GM12801 (cell line): ENCODE data around the gene SLC9A2.

ENCODE experiments used
- TF ChIP-seq, protein P1 (sequence below): IDR thresholded peaks from one replicate; pipeline ENCODE4 v1.5.1; 2011; ENCODE audit warnings: control low read depth; ENCODE audit not compliant: insufficient read length; ENCODE audit errors: extremely low read depth

SLC9A2 gene

GRCh38 chr2:102620332-102620731 lies 979 bp downstream of the SLC9A2 start:
- TF ChIP-seq, protein P1, sequence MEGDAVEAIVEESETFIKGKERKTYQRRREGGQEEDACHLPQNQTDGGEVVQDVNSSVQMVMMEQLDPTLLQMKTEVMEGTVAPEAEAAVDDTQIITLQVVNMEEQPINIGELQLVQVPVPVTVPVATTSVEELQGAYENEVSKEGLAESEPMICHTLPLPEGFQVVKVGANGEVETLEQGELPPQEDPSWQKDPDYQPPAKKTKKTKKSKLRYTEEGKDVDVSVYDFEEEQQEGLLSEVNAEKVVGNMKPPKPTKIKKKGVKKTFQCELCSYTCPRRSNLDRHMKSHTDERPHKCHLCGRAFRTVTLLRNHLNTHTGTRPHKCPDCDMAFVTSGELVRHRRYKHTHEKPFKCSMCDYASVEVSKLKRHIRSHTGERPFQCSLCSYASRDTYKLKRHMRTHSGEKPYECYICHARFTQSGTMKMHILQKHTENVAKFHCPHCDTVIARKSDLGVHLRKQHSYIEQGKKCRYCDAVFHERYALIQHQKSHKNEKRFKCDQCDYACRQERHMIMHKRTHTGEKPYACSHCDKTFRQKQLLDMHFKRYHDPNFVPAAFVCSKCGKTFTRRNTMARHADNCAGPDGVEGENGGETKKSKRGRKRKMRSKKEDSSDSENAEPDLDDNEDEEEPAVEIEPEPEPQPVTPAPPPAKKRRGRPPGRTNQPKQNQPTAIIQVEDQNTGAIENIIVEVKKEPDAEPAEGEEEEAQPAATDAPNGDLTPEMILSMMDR = no peak

DNA sequence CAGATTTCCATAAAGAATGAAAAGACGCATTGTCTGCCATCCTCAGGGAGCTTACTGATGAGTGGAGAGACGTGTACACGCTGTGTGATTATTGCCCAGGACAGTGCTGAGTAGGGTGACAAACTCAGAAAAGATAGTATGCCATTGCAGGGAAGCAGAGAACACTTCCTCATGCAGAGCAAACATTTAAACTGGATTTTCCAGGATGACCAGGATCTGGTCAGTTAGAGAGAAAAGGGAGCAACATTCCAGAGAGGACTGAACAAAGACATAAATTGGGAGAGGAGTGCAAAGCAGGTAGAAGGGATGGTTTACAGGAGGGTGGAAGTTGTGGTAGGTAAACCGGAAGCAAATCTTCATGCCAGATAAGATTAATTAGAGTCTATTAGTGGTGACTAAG lies 2.3 kb downstream of the SLC9A2 start:
- TF ChIP-seq, protein P1 = no peak

DNA sequence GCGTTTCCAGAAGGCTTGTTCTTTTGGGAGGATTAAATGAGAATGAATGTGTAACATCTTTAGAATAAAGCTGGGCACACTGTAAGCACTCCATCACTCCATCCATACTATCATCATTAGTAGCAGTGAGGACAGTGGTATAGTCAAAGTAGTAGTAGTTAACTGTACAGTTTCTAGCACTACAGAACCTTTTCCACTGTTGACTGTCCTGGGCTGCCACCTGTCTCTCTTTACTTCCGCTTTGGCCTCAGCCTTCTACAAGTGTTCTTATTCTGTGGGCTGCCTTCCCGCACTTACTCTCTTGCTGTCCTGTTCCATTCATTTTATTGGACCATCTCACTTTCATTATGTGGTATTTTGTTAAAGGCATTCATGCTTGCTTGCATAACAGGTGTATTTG lies 3.3 kb downstream of the SLC9A2 start:
- TF ChIP-seq, protein P1 = no peak

- TF ChIP-seq, protein P1 = no peak
Observed at GRCh38 chr2:102630458-102630857, 11.1 kb downstream of the SLC9A2 start.

DNA sequence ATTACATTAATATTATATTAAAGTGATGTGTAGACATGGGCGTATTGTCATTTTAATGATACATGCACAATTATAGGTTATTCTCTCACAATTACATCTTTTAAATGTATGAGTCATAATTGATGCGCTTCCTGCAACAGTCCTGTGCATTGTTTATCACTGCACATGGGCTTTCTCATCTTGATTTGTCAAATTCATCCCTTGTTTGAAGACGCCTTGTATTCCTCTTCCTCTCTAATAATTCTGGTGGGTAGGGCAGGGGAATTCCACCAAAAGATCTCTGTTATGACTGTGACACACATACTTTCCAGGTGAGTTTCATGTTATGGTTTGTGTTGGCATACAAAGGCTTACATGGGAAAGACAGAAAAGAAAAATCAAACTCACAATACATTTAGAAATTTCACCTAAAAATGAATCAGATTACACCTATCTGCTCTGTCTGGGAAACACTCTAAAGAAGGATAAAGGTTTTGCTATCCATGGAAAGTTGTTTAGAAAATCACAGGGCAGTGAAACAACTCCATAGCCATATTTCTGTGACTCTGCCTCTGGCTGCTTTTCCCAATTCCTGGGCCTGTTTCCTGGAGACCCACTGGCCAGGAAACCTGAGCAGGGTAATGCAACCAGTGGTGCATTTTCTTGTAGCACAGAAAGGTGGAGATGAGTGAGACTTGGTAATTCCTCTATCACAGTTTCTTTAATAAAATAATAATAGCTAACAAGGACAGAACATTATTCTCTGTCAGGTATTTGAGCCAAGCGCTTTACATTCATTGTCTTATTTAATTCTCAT lies 13.2 kb downstream of the SLC9A2 start:
- TF ChIP-seq, protein P1 = no peak

DNA sequence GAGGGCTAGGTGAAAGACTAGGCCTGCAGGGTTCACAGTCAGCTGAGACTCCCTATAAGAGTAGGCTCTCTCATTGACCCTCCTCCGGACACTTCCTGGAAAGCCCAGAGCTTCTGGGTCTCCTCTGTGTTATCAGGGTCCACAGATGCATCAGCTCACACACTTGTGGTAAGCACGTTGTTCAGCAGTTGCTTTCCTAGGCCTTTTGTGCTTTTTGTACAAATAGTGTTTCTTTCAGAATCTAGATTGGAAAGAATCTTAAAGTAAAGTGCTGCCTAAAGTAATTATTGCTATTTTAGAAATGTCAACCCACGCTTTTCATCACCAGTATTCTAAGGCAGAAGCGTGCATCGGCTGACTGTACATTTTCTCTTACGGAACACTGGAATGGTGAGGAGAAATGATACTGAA lies 15.5 kb downstream of the SLC9A2 start:
- TF ChIP-seq, protein P1 = no peak

DNA sequence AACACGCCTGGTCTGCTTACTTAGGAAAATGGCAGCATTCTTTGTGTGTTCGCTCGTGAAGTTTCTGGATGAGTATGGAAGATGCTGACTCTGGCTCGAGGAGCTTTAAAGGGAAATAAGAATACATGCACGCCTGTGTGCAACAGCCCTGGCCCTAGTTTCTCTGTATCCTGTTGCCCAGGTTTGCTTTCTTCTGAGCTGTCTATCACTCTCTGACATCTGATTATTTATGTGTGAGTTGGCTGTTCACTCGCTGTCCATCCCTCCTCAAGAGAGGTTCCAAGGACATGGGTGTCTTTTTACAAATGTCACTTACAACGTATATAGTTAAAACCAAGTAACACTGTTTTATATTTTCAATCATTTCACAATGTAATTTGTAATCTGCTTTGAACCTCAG lies 16.0 kb downstream of the SLC9A2 start:
- TF ChIP-seq, protein P1 = no peak
